SJCRH30 (cell line): ENCODE data around the gene ST3GAL3. TPM values are rescaled to one million over a fixed set of nuclear protein-coding genes. Genes with fewer than 3 reads are reported as not detected.

ENCODE experiments used
- DNase-seq, 2 experiments: peaks; one replicate each; pipeline ENCODE4 v3.0.0-alpha.2; 2015 to 2020
- H3K27ac ChIP-seq: fragments of 250-450 bp; sonication (Bioruptor Pico); 2 replicates; pipeline ENCODE4 v1.5.1; 2020; ENCODE audit warnings: mild to moderate bottlenecking, moderate library complexity
- H3K27me3 ChIP-seq: fragments of 250-450 bp; sonication (Bioruptor Pico); 2 replicates; pipeline ENCODE4 v1.5.1; 2020; ENCODE audit warnings: mild to moderate bottlenecking, moderate library complexity
- H3K36me3 ChIP-seq: fragments of 250-450 bp; sonication (Bioruptor Pico); 2 replicates; pipeline ENCODE4 v1.5.1; 2020; ENCODE audit warnings: mild to moderate bottlenecking, moderate library complexity
- H3K4me1 ChIP-seq: fragments of 250-450 bp; sonication (Bioruptor Pico); 2 replicates; pipeline ENCODE4 v1.5.1; 2020; ENCODE audit warnings: mild to moderate bottlenecking, moderate library complexity
- H3K4me3 ChIP-seq: fragments of 250-450 bp; sonication (Bioruptor Pico); 2 replicates; pipeline ENCODE4 v1.5.1; 2020; ENCODE audit warnings: mild to moderate bottlenecking, moderate library complexity
- H3K9me3 ChIP-seq: fragments of 250-450 bp; sonication (Bioruptor Pico); replicated peaks from 2 replicates; pipeline ENCODE4 v1.5.1; 2020; ENCODE audit warnings: mild to moderate bottlenecking, moderate library complexity
- total RNA-seq: library from RNA; depleted of rRNA; stranded (reverse); fragments of >200 nt; shearing (Covaris generic); gene quantifications from 2 replicates; pipeline ENCODE4 v1.2.3, GENCODE V29; 2014; rRNA removed

The ST3GAL3 gene
- total RNA-seq, 1 experiment from 2014 or later = 10.5 TPM

DNA sequence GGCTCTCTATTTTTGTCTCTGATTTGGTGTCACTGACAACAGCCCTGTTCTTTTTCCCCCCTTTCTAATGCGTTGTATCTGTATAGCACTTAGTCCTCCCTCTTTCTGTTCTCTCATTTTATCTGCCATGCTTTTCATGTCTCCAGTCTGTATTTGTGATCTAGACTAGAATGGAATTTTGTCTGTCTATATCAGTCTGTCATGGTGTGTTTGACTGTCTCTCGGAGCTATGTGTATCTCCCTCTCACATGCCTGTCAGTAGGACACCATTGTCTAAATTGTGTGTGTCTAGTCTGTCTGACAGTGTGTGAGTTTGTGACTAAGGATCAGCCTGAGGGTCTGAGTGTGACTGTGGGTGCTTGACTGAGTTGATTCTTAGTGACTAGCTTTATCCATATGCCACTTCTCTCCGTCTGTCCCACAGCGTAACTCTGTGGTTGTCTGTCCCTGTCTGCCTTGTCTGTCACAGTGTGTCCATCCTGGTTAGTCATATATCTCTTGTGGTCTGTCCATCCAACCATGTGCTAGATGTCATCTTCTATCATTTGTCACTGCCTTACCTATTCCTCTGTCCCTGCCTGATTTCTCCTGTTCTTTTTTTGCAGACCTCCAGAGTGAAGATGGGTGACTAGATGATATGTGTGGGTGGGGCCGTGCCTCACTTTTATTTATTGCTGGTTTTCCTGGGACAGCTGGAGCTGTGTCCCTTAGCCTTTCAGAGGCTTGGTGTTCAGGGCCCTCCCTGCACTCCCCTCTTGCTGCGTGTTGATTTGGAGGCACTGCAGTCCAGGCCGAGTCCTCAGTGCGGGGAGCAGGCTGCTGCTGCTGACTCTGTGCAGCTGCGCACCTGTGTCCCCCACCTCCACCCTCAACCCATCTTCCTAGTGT lies 270.3 kb downstream of the ST3GAL3 start:
- H3K36me3 ChIP-seq = peaks cover 13% of the 10 kb centered on the region
- H3K9me3 ChIP-seq = no peaks in the 10 kb centered on the region
- no peak overlapping the region for H3K4me3 ChIP-seq
- H3K4me1 ChIP-seq = peaks cover 7% of the 10 kb centered on the region; the same call in 1 of the 2 replicates
- DNase-seq = no peak
- no peak overlapping the region for H3K27ac ChIP-seq
- no peaks in the 10 kb centered on the region for H3K27me3 ChIP-seq

DNA sequence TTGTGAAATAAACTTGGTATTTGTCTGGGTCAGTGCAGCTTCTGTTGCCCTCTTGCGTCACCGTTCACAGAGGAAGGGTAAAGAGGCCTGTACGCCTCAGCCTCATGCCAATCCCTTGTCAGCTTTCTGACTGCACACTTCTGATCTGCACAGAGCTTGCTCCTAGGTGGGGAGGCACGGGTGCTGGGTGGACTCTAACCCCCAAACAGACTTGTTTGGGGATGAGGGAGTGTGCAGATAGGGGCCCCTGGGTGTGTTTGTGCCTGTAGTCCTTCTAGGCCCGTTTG lies 270.9 kb downstream of the ST3GAL3 start:
- H3K4me3 ChIP-seq = peak overlapping the region; percentile 80
- H3K27ac ChIP-seq = no peak overlapping the region
- no peaks in the 10 kb centered on the region for H3K9me3 ChIP-seq
- peaks cover 12% of the 10 kb centered on the region for H3K36me3 ChIP-seq
- peaks cover 7% of the 10 kb centered on the region; the same call in 1 of the 2 replicates for H3K4me1 ChIP-seq
- DNase-seq = no peak
- no peaks in the 10 kb centered on the region for H3K27me3 ChIP-seq

DNA sequence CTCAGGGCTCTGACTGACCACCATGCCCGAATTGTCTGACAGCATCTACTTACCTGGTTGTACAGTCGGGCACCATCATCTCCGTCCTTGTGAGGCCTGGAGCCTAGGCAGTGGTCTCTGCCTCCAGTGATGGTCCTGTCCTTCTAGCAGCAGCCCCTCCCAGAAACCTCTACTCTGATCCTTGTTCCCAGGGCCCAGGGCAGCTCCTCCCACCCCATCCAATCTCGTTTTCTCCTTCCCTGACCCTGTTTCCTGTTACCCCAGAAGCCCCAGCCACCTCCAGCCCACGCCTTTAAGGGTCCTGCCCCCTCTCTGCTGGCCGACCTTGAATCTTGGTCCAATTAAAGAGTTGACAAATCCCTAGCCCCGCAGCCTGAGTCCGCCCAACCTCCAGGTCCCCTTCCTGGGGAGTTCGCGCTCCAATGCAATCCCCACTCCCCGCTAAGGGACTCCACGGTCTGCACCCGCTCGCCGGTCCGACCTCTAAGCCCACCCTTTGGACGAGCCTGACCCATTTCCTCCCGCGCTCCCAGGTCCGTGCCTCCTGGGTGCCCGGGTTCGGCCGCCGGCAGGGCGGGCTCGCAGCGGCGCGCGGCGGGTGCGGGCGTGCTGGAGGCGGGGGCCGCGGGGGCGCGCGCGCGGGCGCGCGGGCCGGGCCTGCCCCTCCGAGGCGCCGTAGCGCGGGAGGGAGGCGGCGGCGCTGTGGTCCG lies 271.4 kb downstream of the ST3GAL3 start, which contains the start of gene B4GALT2:
TSS of gene B4GALT2 (plus strand) at position 660 of the 710 bp plus-strand sequence. CDS start 1,951 bp downstream, outside the sequence.
- Histone ChIP-seq H3K9me3 (no peaks in the 10 kb centered on the region), H3K27ac (peak within 1 kb of the TSS; percentile 53), H3K4me1 (peaks cover 7% of the 10 kb centered on the region; the same call in 1 of the 2 replicates), H3K27me3 (no peaks in the 10 kb centered on the region), H3K36me3 (peaks cover 12% of the 10 kb centered on the region), H3K4me3 (peak within 1 kb of the TSS; percentile 80)
- DNase-seq = peak; percentile 49 to 66

DNA sequence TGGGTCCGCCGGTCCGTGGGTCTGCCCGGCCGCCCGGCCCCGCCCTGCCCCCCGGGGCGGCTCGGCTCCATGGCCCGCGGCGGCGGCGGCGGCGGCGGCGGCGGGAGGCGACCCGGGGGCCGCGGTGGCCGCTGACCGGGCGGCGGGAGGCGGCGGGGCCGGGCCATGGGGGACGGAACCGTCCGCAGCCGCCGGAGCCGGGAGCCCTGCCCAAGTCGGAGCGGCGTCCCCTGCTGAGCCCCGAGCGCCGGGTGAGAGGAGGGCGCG lies 271.9 kb downstream of the ST3GAL3 start:
- Histone ChIP-seq H3K36me3 (peaks cover 12% of the 10 kb centered on the region), H3K4me1 (peaks cover 7% of the 10 kb centered on the region; the same call in 1 of the 2 replicates), H3K27ac (peak overlapping the region; percentile 53), H3K27me3 (no peaks in the 10 kb centered on the region), H3K9me3 (no peaks in the 10 kb centered on the region), H3K4me3 (peak overlapping the region; percentile 67)
- DNase-seq = no peak

DNA sequence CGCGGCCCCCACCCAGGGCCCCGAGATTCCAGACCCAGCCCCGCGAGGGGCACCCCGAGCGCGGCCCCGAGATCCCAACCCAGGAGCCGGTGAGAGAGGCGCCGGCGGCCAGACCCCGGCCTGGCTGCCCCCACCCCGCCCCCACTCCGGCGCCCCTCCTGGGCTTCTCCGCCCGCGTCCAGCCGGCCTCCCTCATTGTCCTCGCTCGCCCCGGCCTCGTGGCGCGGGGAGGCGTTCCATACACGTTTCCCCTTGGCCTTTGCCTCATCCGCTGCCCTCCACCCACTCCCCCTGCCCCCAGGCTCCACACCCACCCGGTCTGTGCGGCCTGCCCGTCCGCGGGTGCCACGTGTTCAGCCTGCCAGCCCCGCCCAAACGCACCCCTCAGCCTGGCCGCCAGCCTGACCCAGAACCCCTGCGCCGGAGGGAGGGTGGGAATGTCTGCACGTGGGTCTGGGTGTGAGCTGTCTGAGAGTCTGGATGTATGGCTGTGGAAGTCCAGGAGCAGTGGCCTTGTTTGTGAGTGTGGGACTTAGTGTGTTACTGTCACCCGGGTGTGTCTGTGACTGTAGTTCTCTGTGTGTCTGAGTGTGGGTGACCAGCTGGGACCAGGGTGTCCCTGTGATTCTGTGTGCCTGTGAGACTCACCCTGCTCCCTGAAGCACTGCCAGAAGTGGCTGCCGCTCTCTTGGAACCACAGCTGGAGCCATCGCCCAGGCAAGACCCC lies 272.4 kb downstream of the ST3GAL3 start:
- peak; percentile 65 to 79 for DNase-seq
- H3K27ac ChIP-seq = peak overlapping the region; percentile 53
- peaks cover 7% of the 10 kb centered on the region; the same call in 1 of the 2 replicates for H3K4me1 ChIP-seq
- peak overlapping the region; percentile 67 for H3K4me3 ChIP-seq
- H3K27me3 ChIP-seq = no peaks in the 10 kb centered on the region
- no peaks in the 10 kb centered on the region for H3K9me3 ChIP-seq
- peaks cover 12% of the 10 kb centered on the region for H3K36me3 ChIP-seq

DNA sequence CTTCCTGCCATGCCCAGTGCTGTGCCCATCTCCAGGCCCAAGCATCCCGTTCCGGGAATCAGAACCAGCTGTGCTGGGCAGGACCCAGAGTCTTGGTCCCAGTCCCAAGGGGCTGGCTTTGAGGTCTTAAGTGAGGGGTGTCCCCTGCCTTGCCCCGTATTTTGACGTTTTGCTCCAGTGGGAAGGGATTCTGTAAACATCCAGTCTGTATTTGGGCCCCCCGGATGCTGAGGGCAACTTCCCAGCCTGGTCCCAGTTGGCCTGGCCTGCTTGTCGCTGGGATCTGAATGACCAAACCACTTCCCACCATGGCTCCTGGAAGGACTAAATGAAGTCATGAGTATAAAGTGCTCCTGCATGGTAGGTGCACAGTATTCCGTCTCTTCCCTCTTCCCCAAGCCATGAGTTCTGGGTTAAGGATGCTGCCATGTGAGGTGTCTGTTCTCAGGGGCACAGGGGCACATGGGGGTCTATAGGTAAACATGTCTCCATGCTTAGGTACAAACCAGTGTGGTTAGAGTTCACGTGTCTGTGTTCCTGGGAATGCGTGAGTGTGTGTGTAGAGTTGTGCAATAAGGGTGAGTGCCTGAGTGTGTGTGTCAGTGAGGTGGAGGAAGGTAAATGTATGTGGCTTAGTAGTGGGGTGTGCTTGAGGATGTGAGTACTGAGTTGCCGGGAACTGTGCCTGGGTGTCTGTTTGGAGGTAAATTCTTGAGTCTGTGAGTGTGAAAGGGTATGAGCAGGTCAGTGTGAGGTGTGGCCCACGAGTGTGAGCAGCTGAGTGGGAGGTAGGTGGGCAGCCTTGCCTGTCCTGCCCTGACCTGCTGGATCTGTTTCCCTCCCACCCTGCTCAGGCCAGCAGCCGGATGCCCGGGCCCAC lies 273.2 kb downstream of the ST3GAL3 start:
- Histone ChIP-seq H3K27ac (peak overlapping the region; percentile 53), H3K4me3 (peak overlapping the region; percentile 67), H3K4me1 (peaks cover 7% of the 10 kb centered on the region; the same call in 1 of the 2 replicates), H3K9me3 (no peaks in the 10 kb centered on the region), H3K36me3 (peaks cover 14% of the 10 kb centered on the region), H3K27me3 (no peaks in the 10 kb centered on the region)
- DNase-seq = no peak

Other genes with a start within 250 kb of the ST3GAL3 start
- 32.6 and 34.1 TPM in 2 replicates for gene PTPRF, start 176.7 kb upstream of the ST3GAL3 start, total RNA-seq
- gene KDM4A, start 57.4 kb upstream of the ST3GAL3 start, total RNA-seq = 32.6 and 39.5 TPM in 2 replicates
- gene ARTN, start 226.3 kb downstream of the ST3GAL3 start, total RNA-seq = 2.8 and 3.0 TPM in 2 replicates
- gene IPO13, start 239.4 kb downstream of the ST3GAL3 start, total RNA-seq = 15.4 and 17.7 TPM in 2 replicates